ENCODE data around the gene NCOR2.

GRCh38 chr12:124604264-124604680 is 36.9 kb upstream of the NCOR2 start:
- TF ChIP-seq CTCF (IDR thresholded peaks at IDR 0.05), result no peak
- no peak for TF ChIP-seq POLR2A (IDR thresholded peaks at IDR 0.05)
